Ramos (cell line): ENCODE data around the gene NXNL1.

Experiments used
- in situ Hi-C: fragments of 300-500 bp; cut with MboI; formaldehyde crosslinking; loops from one replicate; pipeline ENCODE4 v1.14.3; 2022; ENCODE audit warnings: low sequenced_read_pairs; ENCODE audit not compliant: unreplicated experiment

NXNL1 gene

DNA sequence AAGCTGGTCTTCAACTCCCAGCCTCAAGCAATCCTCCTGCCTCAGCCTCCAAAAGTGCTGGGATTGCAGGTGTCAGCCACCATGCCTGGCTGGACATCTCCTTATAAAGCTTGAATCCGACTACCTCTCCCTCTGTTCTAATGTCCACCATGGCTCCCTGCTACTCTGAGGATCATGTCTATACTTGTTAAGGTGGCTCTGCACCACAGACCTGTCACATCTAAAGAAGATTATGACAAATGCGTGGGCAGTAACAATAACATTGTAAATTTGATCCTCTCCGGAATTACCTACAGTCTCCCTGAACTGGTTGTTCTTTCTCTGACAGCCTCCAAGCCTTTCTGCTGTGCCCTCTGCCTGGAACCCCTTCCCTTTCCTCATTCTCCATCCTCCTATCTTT, 1.8 kb downstream of the NXNL1 start:
- in situ Hi-C loops = no loop called here

DNA sequence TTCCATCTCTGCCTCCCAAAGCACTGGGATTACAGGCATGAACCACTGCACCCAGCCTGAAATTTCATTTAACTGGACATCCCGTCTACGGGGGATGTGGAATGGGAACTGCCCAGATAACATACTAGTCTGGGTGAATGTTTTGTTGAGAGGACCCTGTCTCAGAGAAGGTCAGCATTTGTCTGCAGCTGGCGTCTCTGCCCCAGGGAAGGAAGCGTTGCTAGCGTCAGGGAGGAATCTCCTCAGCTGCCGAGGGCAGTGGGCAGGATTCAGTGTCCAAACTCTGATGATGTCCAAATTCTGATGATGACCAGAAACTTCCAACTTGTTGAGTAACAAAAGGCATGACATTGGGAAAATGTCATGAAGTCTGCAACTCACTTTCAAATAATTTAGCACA, 3.1 kb downstream of the NXNL1 start:
- in situ Hi-C loops = no loop called here

DNA sequence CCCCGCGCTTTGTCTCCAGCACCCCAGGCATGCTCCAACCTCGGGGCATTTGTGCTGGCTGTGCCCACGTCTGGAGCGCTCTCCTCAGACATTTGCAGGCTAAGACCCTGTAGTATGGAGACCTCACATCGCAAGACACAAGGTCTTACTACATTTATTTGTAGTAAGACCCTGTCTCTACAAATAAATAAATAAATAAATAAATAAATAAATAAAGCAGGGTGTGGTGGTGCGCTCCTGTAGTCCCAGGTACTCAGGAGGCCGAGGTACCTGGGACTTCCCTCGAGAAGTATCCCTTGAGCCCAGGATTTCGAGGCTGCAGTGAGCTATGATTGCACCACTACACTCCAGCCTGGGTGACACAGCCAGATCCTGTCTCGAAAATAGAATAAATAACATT, 4.6 kb downstream of the NXNL1 start:
- in situ Hi-C loops = no loop called here

DNA sequence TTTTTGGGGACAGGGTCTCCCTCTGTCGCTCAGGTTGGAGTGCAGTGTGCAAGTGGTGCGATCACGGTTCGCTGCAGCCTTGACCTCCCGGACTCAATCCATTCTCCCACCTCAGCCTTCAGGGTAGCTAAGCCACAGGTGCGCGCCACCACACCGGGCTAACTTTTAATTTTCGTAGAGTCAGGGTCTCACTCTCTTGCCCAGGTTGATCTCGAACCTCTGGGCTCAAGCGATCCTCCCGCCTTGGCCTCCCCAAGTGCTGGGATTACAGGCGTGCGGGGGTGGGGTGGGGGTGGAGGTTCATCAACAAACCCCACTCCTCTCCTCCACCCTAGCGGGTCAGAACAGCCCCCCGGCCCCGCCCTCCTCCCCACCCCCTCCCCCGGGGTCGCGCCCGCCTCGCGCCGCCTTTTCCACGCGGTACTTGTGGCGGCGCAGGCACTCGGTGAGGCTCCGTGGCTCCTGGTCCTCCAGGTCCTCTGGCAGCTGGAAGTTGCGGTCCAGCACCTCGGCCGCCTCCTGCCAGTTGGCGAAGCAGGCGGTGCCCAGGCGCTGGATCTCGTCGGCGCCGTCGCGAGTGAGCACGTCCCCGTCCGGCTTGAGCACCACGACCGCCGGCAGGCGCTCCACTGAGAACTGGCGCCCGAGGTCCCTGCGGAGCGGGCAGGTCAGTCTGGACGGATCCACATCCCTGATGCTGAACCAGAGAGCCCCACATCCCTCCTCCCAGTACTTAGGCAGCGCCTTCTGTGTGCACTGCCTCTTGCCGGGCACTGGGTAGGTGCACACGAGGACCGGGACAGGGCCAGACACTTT, 5.2 kb downstream of the NXNL1 start:
- in situ Hi-C loops = no loop called here

DNA sequence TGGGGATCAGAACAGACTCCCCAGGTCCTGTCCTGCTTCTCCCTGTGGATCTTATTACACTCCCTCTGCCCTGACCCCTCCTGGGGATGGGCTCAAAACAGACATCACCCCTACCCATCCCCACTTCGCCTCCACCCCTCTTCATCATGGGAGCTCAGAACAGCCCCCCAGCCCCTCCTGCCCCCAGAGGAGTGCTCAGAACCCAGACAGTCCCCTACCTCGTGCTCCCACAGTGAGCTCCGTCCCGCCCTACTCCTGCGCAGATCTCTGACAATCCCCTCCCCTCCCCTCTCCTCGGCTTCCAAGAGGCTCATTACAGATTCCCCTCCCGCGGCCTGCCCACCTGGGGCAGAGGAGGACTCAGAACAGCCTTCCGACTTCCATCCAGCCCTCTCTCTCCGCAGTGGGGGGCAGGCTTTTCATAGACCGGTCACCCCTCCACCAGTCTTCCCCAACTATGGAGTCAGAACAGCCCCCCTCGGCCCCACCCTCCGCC, 6.1 kb downstream of the NXNL1 start:
- in situ Hi-C loops = no loop called here

DNA sequence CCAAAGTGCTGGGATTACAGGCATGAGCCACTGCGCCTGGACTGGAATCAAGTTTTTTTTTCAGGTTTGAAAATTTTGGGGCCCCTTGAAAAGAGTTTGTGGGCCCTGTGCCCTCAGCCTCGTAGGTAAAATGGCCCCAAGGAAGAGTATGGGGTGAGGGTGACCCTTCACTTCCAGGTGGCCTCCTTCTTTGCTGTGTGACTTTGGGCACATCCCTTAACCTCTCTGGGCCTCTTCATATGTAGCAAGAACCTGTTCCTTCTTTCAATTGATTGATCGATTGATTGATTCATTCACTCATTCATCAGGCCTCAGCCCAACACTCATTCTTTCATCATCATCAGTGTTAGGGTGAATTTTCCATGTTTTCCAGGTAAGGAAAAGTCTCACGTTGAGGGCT, 8.9 kb downstream of the NXNL1 start:
- in situ Hi-C loops = no loop called here

DNA sequence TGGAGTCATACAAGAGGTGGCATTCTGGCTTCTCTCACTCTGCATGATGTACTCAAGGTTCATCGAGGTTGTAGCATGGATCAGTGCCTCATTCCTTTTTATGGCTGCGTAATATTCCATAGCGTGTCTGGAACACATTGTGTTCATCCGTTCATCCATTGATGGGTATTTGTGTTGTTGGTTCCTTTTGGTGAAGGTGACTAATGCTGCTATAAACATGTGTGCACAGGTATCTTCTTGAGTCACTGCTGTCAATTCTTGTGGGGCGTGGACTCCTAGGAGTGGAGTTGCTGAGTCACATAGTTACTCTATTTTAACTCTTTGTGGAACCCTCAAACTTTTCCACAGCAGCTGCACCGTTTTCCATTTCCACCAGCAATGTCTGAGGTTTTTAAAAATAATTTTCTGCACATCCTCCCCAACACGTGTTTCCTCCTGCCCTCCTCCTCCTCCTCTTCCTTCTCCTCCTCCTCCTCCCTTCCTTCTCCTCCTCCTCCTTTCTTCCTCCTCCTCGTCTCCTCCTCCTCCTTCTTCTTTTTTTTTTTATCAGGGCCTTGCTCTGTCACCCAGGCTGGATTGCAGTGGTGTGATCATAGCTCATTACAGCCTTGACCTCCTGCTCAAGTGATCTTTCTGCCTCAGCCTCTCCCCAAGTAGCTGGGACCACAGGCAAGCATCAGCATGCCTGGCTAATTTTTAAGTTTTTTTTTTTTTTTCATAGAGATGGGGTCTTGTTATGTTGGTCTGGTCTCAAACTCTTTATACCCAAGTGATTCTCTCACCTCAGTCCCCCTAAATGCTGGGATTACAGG, 10.3 kb downstream of the NXNL1 start:
- in situ Hi-C loops = no loop called here

DNA sequence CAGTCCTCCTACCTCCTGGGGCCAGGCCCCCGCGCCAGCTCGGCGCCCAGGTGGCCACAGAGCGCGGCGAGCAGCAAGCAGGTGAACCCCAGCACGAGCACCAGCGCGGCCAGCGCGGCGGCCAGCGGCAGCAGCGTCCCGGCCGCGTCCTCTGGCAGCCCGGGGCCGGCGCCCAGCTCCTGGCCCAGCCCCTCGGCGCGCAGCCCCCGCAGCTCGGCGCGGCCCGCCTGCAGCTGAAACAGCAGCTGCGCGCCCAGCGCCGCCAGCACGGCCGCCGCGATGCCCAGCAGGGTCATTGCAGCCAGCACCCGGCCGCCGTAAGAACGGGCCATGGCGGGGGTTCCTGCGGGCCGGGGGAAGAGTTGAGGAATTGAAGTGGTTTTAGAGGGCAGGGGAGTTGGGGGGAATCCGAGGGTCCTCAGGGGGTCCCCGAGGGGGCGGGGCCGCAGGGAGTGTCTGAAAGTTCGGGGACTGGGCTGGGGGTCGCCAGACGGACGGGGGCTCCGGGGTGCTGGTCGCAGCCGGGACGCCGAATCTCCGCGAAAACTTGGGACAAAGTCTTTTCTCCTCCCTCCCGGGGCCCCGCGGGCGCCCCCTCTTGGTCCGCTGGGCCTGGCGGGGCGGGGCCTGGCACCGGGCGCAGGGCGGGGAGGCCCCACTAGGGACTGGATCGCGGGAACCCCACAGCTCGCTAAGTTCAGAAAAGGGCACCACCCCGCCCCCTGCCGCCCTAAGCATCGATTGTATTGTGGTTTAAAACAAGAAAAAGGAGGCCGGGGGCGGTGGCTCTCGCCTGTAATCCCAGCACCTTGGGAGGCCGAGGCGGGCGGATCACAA, 12.4 kb downstream of the NXNL1 start, which contains the start of gene TMEM221:
Gene TMEM221, minus strand, starts transcription at position 538 of the 837 bp plus-strand sequence. Its CDS starts 206 bp downstream, at position 332.
- in situ Hi-C loops = no loop called here

DNA sequence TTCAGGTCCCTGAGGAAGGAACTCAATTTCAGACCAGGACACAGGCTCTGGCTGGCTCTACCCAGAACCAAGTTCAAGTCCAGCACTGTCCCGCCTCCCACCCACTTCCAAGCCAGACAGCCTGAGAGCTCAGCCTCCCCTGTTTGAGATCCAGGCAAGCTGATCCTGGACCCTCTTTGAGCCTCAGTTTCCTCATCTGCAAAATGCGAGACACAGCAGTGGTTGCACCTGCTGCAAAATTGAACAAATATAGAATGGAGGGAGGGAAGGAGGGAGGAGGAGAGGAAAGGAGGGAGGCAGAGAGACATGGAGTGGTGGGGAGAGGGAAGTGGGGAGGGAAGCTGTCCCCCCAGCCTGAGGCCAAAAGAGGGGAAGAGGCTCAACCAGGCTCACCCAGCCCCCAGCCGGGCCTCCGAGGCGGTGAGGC, 13.0 kb downstream of the NXNL1 start:
- in situ Hi-C loops = no loop called here

DNA sequence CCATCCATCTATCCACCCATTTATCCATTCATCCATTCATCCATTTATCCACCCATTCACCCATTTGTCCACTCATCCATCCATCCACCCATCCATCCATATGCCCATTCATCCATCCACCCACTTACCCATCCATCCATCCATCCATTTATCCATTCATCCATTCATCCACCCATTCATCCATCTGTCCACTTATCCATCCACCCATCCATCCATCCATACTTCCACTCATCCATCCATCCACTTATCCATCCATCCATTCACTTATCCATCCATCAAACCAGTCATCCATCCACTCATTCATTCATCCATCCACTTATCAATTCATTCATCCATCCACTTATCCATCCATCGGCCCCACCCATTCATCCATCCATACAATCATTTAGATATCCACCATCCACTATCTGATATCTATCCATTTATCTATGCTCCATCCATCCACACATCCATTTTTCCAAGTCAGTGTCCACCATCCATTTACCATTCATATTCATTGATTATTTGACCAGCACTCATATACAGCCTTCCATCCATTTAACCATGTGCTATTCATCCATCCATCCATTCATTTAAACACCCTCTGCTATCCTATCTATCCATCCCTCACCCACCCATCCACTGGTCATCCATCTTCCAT, 15.1 kb downstream of the NXNL1 start:
- in situ Hi-C loops = no loop called here

DNA sequence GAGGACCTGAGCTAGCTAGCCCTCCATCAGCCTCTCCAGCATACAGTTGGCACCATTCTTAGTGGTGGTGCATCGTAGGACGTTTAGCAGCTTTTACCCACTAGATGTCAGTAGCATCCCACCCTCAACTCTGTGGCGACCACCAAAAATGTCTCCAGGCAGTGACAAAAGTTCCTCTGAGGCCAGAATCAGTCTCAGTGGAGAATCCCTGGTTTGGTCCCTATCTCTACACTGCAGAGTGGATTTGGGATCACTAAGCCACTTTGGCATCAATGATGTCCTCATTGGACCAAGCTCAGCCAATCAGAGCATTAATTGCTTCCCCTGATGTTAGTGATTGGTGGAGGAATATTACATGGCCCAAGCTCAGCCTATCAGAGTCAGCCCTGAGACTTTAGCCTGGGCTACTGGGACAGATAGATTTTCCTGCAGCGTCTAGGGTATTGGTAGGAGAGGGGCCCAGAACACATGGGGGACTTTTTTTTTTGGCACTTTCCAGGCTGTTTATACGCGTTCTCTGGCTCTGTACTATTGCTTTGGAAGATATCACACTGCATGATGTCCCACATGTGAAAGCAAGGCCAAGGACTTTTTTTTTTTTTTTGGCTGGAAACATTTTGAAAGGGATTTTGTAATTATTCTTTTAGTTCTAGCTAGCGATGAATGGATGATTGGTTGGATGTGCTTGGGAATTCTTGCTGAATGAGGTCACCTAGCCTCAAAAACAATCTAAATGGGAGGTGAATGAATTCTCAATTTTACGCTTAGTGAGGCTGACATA, 19.3 kb downstream of the NXNL1 start:
- in situ Hi-C loops = no loop called here

DNA sequence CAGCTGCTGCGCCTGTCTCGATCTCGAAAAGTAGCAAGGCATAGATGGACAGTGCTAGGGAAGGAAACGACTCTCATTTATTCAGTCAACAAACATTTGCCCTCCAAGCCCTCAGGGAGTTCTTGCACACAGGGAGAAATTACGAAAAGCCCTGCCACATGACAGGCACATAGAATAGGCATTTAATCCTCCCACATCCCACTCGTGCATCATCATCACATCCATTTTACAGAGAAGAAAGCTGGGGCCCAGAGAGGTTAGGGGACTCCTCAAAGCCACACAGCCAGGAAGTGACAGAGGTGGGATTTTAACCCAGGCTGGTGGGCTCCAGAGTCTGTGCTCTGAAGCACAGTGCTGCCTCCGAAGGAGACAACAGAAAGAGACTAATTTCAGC, 23.9 kb downstream of the NXNL1 start:
- in situ Hi-C loops = no loop called here

DNA sequence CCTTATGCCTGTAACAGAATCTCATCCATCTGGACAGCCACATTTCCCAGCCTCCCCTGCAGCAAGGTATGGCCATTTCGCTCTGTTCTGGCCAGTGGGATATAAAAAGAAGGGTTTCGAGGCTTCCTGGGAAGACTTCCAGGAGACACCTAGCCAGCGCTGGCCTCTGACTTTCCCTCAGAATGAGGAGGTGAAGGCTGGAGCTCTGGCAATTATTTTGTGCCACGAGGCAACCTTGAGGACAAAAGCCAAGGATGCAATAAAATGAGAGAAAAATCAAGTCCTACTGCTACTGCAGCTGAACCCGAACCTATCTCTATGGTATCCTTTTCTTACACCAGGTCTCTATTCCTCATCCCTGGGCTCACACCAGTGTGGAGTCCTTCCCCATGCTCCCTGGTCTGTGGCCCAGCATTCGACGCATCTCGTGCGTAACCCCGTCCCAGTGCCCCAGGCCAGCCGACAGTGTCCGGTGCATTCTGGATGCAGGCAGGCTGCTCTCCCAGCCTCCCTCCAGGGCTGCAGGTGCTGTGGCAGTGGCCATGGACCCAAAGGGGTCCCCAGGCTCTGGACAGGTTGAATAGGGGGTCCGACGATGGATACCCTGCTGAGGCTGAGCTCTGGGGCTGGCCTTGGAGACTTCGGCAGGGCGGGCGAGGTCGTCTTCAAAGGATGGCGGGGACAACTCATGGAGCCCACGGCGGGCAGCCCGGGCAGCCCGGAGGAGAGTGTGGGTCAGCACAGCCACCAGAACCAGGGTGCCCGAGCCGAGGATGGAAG, 24.4 kb downstream of the NXNL1 start:
- in situ Hi-C loops = no loop called here

DNA sequence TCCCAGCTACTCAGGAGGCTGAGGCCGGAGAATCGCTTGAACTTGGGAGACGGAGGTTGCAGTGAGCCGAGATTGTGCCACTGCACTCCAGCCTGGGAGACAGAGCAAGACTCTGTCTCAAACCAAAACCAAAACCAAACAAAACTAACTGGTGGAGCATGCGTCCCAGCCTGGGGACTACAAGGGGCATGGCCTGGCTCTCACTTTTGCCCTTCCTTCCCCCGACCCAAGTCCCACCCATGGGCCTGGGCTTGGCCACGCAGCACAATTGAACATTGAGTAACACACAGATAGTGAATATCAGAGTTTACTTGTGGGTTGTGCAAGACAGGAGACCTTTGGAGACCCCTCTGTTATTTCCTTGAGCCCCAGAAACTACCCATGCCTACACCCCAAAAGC, 25.5 kb downstream of the NXNL1 start:
- in situ Hi-C loops = no loop called here

DNA sequence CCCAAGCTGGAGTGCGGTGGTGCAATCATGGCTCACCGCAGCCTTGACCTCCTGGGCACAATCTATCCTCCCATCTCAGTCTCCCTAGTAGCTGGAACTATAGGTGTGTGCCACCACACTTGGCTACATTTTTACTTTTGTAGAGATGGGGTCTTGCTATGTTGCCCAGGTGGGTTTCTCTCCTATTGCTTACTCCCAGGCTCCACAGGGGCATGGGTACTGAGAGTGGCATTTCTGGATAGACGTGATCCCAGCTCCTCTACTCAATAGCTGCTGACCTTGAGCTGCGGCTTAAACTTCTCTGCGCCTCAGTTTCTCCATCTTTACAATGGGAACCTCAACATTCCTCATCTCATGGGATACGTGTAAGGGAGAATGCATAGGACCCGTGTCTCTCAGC, 29.3 kb downstream of the NXNL1 start:
- in situ Hi-C loops = no loop called here

DNA sequence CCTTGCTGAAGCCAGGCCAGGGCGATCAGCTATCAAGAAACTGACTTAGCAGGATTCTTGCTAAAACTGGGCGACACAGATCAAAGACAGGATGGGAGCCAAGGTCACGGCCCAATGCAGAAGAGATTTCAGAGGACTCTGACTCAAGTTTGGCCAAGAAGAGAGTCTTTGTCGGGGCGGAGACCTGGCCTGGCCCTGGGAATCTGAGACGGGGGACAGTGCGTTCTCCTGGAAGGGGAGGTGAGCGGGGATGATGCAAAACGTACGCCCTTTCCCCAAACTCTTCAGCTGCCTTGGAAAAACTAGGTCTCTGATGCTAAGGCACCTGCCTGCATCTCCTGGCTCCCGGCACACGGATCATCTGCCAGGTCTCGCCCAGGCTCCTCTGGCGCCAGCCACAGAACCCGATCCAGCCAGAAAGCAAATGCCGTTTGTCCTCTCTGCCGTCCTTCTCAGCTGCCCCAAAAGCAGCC, 31.0 kb downstream of the NXNL1 start:
- in situ Hi-C loops = no loop called here

DNA sequence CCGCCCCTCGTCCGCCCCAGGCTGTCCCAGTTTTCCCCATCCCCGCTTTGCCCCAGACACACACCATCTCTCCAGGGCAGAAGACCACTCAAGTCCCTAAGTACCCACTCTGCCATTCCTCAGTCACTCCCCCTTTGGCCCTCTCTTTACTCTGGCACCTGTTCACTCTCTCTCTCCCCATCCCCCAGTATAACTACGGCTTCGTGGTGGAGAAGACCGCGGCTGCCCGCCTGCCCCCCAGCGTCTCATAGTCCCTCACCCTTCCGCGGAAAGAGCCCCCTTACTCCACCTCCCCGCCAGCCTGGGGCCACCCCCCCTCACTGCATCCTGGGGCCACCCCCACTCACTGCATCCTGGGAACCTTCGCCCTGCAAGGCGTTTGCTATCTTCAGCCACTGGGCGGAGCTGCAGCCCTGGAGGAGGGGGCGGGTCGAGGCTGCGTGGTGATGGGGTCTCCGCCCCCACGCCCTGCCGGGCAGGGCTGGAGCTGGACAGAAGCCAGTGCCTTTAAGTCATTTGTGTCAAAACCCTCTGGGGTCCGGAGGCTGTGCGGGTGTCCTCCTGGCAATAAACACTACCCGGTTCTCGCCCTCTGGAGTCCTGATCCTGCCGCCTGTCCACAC, 35.9 kb downstream of the NXNL1 start:
- in situ Hi-C loops = no loop called here
